Inferior parietal cortex (tissue), 1 donor: ENCODE results near the gene GOLM1.
"Not testable (repeated sequence)": the region's sequence is repeated elsewhere in the genome, so short reads cannot be mapped to it uniquely, and the experiment has no call there.

ENCODE experiments used
- DNase-seq: peaks from one replicate; pipeline ENCODE4 v3.0.0-alpha.2; 2016; ENCODE audit errors: extremely low spot score

Gene GOLM1, protein sequence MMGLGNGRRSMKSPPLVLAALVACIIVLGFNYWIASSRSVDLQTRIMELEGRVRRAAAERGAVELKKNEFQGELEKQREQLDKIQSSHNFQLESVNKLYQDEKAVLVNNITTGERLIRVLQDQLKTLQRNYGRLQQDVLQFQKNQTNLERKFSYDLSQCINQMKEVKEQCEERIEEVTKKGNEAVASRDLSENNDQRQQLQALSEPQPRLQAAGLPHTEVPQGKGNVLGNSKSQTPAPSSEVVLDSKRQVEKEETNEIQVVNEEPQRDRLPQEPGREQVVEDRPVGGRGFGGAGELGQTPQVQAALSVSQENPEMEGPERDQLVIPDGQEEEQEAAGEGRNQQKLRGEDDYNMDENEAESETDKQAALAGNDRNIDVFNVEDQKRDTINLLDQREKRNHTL

DNA sequence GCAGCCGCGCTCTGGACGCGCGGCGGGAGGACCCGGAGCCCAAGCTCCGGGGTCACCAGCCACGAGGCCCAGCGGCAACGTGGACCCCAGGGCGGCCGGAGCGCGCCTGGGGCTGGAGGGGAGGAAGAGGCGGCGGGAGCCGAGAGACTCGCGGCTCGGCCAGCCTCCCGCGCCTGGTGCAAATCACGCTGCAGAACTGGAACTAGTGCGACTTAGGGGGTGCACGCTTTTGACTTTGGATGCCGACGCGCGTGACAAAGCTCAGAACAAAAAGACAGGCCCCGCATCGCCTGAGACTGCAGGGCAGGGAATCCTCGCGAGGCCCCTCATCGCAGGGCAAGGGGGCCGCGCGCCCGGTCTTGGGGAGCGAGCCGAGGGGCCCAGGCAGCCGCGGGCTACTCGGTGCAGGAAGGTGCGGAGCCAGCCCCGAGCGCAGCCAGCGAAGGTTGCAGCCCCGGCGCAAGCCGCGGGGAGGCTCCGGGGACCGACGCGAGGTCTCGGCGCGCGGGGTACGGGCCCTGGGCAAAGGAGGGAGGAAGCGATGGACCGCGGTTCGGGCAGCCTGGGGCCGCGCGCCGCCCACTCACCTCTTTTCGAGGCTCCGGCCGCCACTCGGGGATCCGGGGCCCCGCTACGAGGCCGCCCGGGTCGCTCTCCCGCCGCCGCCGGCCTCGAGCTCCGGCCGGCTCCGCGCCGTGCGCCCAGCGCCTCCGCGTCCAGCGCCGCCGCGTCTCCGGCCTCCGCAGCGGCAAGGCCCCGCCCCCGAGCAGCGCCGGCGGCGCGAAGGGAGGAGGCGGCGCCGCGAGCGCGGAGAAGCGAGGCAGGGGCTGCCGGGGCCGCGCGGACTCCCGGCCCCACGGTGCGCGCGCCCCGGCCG, at the start of gene GOLM1:
TSS of gene GOLM1 (minus strand) at position 735 of the 877 bp plus-strand sequence. CDS start 20,238 bp downstream, outside the sequence.
- no peak for DNase-seq

DNA sequence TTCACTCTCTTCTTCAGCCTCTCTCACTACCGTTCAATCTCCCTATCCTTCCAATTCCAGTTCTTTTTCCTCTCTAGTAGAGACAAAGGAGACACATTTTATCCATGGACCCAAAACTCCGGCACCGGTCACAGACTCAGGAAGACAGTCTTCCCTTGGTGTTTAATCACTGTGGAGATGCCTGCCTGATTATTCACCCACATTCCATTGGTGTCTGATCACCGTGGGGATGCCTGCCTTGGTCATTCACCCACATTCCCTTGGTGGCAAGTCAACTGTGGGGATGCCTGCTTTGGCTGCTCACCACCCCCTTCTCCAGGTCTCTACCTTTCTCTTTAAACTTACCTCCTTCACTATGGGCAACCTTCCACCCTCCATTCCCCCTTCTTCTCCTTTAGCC, 47.3 kb upstream of the GOLM1 start:
- DNase-seq: not testable (repeated sequence)

DNA sequence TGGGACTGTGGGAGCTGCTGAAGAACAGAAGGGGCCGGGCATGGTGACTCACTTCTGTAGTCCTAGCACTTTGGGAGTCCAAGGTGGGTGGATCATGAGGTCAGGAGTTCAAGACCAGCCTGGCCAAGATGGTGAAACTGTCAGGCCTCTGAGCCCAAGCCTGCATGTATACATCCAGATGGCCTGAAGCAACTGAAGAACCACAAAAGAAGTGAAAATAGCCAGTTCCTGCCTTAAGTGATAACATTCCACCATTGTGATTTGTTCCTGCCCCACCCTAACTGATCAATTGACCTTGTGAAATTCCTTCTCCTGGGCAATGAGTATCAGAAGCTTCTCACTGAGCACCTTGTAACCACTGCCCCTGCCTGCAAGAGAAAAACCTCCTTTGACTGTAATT, 46.6 kb upstream of the GOLM1 start:
- not testable (repeated sequence) for DNase-seq

DNA sequence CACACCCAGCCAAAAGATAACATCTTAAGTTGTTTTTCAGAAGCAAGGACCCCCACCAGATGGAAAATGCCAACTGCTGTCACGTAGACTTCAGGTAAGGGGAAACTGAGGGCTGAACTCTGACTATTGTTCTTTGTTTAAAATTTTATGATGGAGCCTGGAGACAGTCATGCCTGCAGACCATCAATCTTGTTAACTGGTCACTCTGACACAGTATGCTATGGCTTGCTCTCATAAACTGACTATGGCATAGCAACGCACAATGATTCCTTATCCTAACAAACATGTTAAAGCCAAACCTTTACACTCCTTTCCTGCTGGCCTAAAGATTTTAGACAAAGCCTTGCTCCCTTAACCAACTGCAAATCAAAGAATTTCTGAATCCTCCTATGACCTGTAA, 43.6 kb upstream of the GOLM1 start:
- DNase-seq: no peak

DNA sequence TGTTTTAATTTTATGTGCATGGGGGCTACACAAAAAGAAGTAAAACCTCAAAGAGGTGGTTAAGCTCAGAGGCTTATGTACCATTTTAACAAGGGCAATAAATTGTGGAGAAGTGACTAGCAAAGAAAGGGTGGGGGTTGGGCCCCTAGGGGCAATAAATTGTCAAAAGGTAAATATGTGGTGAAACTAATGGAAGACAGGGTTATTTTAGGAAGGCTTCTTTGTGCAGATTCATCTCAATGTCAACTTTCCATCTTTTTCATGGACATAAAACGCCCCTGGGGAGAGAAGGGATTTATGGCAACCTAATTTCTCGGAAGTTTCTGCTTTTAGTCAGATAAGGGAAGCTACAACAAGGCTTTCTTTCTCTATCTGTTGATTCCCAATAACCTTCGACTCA, 42.5 kb upstream of the GOLM1 start:
- no peak for DNase-seq

DNA sequence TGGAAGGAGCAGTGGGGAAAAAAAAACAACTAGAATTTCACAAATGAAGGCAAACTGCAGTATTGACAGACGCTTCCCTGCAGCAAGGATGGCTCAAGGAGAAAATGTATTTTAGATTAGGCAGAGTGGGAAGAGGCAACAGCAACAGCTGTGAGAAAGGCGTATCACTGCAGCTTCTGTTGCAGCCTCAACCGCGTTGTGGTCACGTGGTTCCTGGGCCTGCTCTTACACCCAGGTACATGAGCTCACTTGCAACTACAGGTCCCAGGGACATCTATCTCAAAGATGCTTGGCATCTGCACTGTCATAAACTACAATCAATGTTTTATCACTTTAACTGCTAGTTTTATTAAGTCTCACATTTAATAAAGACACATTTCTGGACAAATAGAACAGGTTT, 36.0 kb upstream of the GOLM1 start:
- DNase-seq: peak; percentile 13

DNA sequence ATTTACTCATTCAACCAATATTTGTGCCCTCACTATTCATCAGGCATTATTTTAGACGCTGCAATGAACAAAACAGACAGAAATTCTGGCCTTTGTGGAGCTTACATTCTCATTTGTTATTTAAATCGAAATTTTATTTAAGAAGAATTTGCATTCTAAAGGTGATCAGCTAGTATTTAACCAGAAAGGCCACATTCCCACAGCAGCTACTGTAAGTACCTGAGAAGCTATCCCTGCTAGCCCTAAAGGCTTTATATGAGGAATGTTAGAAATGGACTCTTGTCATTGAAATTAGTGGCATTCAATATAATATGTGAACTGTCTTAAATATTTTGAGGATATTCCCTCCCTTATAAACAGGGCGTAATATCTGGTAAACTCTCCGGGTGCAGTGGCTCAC, 35.0 kb upstream of the GOLM1 start:
- DNase-seq: no peak

DNA sequence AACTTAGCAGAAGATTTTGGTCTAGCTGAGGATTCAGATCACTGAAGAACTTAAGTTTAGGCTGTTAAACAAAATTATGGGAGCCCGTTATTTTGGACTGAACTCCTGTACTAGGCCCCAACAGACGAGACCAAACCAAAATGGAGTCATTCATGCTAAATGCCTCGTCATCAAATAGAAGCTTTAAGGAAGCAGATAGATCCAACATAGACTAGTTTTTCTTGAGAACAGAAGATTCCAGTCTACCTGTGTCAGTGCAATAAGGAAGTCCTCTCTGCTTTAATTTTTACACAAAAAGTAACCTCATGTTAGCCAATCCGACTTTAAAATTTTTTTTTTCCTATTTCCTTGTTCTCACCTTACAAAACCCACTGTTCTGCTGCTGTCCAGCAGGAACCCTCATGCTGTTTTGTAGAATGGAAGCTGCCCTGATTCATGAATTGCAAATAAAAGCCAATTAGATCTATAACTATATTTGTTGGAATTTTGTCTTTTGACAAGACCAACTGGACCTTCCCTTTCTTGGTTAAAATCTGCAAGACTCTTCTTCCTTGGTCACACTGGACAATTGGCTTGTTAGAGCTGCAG, 29.0 kb upstream of the GOLM1 start:
- DNase-seq: no peak

DNA sequence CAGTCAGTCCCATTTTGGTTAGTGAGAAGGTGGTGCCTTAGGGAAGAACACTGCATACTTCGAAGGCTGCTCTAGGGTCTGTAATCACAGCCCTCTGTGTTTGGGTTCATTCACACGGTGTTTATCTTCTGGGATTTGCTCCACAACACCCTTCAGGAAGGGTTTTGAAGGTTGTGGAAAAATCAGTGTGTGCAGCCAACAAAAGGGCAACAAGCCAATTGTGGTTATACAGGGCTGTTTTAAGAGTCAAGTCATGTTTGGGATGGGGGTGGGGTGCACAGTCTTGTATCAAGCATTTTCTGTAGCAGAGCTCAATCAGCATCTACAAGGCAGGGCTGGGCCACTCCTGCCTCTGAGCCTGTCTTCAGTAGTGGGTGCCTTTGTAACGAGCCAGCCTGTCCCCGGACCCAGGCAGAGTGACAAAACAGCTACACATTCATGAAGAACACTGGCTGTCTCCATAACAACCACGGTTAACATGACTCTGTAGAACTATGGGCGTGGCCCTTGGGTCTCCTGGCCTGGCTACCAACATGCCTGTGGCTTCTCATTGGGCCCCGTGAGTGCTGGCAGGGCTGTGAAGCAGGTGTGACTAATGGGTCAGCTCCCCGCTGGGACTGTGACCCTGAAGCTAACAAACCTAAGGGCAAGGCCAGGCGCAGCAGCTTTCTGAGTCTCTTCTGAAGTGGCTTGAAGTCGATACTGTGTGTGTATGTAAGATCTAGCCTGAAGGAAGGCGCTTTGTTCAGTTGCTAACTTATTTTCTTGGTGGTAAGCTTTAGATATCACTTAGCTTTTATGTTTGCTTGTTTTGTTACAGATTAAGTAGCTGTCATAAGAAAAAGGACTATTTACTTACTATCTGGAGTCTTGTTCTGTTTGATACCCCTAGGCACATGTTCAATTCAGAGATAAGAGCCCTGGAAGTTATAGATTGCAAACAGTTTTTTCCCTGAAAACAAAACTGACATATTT, 27.9 kb upstream of the GOLM1 start:
- peak; percentile 26 for DNase-seq

DNA sequence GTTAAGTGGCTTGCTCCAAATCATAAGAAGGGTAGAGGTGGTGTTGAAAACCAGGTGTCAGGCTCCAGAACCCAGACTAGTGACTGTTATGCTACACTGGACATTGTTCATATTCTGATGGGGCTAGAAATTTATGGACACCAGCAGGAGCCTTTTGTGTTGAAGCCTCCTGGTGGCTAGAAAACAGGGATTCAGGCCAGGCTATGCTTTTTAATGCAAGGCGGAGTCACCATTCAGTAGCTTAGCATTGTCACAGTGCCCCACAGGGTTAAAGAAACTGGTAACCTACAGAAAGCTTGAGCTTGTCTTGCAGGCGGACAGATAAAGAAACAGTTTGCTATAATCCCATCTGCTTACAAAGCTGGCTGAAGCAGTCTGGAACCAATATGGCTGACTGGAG, 23.0 kb upstream of the GOLM1 start:
- no peak for DNase-seq

DNA sequence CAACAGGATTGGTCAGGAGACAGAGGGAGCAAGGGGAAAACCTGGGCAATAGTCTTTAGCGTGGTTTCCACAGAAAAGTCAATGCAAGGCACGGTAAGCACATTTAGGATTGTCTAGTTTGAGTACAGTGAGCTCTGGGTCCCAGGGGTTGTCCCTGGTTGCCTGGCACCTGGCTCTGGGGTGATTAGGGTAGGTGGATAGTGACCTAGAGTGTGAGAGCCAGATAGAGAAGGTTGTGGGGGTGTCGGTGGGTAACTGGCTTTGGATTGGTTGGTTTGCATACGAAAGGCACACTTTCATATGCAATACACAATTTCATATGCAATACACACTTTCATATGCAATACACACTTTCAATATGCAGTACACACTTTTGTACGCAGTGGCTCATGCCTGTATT, 20.1 kb upstream of the GOLM1 start:
- no peak for DNase-seq

DNA sequence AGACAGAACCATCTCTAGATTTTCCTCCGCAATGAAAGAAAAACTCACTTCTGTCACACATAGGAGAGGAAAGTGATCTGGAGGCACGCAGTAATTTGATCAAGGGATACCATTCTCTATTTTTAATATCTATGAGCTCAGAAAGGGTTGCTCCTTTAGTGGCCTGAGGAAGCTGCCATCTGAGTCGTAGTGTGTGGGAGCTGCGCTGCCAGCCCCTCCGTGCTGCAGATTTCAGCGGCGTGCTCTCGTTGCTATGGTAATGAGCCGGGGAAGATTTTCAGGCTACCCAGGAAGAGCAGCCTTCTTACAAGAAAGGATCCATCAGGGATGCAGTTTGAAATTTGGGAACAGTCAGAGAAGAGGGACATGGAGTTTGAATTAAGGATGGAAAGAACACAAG, 17.1 kb upstream of the GOLM1 start:
- peak; percentile 45 for DNase-seq

DNA sequence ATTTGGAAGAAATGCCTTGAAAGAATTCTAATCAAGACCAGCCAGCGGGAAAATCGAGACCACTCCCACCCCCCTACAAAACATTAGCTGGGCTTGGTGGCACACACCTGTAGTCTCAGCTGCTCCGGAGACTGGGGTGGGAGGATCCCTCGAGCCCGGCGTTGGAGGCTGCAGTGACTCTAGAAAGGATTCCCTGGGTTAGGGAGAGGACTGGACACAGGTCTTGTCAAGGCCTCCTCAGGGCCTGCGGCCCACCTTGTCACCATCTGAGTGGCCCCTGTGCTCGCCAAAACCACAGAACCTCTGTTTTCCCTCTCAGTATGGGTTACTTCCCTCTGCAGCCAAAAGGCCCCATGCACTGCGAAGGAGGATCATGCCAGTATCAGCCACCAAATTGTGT, 16.5 kb upstream of the GOLM1 start:
- DNase-seq: no peak

DNA sequence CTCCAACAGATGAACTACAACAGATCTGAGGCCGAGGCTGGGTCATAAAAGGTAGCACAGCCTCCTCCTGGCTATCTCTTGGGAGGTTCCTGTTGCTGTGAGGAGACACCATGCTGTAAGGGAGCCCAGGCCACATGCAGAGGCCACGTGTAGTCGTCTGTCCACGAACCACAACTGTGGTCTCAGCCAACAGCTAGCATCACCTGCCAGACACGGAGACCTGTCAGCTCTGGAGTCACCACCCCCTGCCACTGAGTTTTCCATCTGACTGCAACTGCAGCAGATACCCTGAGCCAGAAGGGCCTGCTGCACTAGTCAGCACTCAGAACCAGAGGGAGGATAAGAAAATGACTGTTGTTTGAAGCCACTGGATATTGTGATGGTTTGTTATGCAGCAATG, 12.7 kb upstream of the GOLM1 start:
- no peak for DNase-seq

DNA sequence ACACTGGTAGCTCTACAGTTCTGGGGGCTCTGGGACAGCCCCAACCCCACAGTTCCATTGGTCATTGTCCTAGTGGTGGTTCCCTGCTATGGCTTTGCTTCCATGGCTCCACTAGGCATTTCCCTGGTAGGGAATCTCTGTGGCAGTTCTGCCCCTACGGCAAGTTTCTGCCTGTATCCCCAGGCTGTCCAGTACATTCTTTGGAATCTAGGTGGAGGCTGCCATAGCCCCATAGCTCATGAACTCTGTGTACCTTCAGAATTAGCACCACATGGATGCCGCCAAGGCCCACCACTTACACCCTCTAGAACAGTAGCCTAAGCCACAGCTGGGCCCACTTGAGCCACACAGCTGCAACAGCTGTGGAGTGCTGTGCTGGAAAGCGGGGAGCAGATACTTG, 3.3 kb upstream of the GOLM1 start:
- DNase-seq: no peak

DNA sequence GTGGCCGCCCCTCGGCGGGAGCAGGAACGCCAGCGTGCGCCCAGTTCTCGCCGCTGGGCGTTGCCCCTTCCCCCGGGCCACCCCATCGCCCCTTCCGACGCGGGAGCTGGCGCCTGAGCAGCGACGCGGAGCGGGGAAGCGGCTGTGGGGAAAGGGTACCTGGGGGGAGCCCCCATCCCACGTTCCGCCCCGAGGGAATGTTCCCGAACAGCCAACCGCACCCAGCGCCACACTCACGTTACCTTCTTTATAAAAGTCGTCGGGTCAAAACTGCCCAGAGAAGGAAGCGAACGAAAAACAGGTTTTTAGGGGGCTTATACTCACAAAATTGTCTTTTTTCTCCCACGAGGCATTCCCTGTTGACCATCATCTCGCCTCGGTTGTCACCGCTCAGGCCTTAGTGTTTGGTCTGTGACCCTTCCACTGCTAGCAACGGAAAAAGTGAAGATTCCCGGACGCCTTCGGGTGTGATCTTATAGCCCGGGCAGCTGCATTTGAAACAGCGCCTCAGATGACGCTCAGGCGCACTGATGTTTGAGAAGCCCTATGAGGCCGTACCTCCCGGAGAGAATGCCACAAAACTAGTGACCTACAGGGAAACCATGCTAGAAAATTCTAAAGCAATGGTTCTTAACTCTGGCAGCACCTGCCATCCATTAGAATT, 475 bp upstream of the GOLM1 start:
- DNase-seq: peak; percentile 30

DNA sequence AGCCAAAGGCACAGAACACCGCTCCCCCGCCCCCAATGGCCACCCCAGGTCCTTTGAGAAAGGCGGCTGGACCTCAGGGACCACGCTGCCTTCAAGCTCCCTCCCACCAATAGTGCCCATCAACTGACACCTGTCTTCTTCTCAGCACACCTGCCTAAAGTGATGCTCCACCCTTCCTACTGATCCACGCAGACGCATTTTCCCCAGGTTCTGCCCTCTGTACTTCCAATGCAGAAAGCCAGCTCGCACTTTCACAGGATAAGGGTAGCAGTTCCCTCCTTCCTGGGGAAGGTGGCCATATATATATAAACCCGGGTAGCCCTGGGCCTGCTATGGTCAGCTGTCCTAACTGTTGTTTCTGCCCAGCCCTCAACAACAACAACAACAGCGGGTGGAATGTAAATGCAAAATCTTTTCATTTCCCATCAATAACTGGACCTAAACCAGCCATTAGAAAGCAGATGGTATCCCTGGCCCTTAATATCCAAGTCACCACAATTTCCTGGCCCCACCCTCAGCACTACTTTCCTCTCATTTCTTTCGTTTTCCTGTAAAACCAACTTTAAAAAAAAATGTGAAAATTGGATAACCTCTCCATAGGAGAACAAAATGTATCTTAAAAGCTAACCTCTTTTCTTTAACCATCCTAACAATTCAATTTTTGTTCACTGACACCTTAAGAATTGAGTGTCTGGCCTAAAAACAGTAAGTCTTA, 1.7 kb downstream of the GOLM1 start:
- DNase-seq: no peak

DNA sequence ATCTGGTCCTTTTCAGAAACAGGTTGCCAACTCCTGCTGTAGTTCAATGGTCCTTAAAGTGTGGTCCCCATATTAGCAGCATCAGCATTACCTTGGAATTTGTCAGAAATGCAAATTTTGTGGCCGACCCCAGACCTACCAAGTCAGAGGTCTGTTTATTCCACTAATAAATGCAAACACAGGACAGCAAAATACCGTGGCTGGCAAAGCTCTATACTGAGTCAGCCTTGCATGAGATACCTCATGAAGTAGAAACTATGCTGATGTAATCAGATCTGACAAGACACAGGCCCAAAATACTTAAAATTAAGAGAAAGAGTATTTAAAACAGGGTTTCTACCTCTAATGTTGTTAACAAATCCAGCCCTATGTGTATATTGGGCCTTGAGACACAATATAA, 3.0 kb downstream of the GOLM1 start:
- DNase-seq: no peak

DNA sequence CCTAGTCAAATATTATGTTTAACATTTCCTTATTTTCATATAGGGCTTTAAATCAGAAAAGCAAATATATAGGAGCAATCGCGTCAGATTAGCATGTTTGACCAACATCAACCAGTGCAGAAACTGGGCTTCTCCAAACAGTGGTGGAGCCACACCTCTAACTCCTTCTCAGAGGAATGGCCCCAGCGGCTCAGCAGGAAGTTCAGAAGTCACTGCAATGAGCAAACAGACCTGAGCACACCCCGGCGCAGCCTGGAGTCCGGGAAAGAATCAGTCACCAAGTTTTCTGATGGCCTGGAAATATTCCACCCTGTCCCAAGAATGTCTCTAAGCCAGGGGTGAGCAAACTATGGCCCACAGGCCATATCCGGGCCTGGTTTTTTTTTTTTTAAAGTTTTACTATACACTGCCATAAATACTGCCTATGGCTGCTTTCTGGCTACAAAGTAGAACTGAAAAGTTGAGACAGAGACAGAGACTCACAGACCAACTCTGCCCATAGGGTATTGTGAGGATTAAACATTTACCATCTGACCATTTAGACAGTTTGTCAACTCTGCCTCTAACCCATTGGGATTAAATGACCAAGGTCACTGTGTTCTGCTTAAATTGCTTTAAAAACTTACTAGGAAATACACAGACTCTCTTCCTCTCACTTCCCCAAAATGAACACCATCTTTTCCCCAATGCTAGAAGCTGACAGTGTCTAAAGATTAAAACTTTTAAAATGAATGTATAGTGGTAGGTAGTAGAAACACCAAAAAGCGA, 5.4 kb downstream of the GOLM1 start:
- DNase-seq: no peak
